ENCODE results near the gene GDPD5.

The GDPD5 gene

DNA sequence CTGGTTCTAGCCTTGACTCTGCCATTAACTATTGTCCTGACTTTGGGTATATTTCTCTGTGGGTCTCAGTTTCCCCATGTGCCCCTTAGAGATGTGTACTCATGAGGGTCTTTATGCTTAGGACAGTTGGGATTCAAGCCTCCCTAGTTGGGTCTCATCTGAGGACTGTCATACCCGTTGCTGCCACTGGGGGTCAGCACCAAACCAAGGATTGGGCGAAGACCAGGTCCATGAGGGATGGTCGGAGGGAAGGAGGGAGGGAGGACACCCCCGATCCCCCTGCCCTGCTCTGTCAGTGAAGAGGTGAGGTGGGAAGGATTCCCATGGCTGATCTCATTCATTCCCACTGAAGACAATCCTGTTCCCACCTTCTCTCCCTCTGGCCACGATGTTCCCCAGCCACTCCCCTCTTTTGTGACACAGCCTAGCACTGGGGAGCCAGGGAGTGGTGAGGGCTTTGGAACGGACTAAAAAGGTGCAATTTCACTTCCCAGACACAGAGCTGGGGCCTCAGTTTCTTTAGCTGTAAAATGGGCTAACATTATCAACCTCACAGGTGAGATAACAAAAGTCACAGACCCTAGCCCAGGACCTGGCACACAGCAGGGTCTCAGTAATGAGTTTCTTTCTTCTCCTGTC lies 80.3 kb downstream of the GDPD5 start:
- DNase-seq, result peak; percentile 51

DNA sequence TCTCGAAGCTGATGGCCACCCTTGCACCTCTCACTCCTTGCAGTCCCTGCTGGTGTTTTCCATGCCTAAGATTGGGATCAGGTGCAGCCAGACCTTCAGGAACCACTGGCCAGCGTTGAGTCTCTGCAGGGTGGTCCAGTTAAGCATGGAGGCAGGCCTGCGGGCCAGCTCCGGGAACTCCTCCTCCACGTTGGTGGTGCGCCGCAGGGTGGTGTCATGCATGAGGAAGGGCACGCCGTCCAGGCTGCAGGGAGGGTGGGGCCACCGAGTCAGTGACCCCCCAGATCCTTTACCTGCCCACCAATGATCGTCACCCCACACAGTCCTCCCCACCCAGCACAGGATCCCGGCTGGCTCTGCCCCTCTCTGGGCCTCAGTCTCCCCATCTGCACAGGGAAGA lies 82.7 kb downstream of the GDPD5 start:
- DNase-seq, result no peak

DNA sequence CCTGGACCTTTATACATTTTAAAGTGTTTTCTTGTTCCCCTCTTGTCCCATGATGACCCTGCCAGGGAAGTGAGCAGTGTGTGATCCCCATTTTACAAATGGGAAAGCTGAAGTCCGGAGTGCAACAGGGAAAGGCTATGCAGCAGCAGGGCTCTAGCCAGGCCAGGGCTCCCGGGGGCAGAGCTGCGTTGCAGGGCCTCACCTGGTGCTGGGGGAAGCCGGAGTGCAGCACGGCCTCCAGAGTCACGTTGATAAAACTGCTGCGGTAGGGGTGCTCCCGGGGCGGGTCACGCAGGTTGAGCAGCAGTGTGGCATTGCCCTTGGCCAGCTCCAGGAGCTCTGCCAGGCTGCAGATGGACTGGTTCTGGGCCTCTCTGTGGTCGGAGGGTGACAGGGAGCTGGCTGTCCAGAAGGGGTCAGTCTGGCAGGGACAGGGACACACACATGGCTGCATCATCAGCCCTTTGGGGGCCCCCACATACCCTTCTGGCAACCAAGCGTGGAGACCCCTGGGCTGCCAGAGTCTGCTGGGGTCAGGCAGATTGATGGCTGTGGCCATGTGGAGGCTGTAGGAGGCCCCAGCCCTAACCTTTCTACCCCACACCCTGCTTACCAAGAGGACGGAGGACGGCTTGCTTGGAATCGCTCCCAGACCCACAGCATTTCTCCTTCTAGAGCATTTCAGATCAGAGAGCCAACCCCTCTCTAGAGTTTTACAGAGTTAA lies 83.4 kb downstream of the GDPD5 start:
- DNase-seq, result no peak

DNA sequence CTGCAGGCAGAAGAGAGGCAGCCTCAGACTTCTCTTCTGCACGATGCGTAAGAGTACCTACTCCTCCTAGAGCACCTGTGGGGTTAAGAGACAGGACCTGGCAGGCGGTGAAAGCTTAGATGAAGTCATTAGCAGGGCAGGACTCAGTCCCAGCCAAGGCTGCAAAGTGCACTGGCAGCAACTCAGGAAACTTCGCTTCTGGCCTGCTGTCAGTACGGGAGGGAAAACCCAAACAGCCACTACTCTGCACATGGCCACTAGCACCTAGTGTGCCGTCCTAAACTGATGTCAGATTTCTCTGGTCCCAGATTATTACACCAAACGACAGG lies 84.0 kb downstream of the GDPD5 start:
- no peak for DNase-seq

DNA sequence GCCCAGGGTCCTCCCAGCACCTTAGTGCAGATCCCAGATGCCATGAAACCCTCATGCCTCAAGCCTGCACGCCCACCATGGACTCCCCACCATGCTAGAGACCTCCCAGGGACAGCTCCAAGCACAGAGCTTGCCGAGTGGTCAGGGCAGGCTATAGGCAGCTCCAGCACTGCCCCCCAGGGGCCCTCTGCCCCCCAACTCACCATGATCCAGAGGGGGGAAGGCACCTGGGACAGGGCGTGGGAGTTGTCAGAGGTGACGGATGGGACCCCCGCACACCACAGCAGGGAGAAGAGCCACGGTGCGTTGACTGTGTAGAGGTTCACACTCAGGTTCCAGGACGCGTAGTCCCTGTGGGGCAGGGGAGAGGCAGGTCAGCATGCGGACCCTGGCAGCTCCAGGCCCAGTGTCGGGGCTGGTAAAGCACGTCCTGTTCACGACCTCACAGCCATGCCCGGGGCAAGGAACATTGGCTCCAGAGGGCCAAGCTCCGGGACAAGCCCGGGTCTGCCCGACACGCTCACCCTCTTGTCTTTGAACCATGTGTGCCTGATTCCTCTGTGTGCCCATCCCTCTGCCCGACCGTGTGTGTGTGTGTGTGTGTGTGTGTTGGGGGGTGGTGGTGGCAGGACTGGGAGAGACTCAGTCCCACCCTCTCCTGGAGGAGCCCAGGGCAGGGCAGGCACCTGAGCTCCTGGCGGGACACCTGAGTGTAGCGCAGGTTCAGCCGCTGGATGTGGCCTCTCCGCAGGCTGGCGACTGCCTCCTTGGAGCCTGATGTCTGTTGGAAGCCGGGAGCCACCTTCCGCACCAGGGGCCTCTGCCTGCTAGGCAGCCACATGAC lies 84.6 kb downstream of the GDPD5 start:
- no peak for DNase-seq

DNA sequence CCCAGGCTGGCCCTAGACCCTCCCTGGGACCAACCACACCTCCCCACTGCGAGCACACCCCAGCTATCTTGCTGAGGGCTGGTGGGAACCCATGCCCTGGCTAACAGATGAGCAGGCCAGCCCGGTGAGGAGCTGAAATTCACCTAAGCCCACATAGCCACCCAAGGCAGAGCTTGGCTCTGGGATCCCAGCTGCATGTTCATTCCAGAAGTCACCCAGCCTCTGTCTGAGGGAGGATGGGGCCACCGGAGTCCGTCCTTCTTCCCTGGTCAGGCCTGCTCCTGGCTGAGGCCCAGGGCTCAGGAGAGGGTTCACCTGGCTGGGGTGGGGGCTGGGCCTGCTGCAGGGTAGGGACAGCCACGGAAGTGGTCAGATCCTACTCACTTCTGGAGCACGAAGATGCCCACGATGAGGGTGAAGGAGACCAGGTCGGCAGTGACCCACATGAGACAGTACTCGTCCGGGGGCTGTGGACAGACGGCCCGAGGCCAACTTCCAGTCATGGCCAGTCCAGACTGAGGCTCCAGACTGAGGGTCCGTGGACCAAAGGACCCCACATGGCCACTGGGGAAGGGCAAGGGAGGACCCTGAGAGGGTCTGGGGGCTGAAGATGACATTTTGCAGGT lies 86.1 kb downstream of the GDPD5 start:
- DNase-seq, result no peak

DNA sequence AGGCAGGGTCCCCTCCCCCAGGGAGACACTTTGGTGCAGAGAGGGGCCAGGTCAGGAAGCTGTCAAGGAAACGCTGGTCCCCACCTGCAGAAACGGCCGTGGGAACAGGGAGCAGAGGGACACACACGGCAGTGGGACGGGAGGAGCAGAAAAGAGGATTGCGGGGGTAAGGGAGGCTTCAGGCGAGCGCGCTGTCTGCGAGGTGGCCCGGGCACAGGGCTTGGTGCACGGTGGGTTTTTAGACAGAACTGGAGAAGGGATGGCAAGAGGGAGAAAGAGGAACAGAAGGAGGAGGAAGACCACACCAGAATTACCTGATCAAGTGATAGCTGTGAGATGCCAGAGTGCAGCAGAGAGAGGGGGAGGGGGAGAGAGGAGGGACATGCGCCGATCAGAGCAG lies 86.7 kb downstream of the GDPD5 start:
- no peak for DNase-seq

DNA sequence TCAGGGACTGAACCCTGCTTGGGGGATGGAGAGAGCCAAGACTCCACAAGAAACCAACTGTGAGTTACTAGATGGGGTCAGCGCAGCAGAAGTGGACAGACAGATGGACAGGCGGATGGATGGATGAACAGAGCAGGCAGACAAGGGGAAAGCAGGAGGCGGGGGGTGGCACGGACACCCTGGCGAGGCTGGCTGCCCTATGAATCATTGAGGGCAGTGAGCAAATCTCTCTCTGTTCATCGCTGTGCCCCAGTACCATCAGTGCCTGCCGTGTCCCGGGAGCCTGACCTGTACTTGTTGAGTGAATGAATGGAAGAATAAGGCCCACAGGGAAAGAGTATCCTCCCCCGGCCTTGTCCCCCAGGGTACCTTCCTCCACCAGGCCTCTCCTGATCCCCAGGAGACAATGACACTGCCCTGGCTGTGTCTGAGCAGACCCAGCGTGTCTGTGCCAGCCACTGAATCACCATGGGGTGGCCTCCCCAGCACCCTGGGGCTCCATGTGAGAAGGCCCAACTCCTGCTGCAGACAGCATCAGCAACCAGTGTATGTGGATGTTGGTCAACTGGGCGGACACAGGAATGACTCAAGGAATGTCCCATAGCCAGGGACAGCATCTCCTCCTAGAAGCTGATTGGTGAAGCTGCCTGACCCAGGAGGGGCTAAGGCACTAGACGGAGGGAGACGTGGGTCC lies 87.6 kb downstream of the GDPD5 start:
- DNase-seq, result no peak

DNA sequence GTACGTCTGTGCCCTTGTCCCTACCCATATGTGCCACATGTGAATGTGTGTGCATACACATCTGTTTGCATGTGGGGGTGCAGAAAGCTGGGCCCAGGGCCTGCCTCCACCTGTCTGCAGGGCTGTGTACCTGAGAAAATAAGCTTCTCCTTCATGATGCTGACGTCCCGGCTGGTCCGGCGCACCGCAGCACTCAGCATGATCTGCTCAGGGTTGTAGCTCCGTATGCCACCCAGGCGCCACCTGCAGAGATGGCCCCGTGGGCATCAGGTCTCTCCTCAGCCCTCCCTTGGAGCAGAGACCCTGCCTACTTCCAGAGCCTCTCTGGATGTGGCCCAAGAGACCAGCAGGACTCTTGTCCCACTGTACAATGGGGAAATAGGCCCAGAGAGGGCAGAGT lies 88.9 kb downstream of the GDPD5 start:
- no peak for DNase-seq

DNA sequence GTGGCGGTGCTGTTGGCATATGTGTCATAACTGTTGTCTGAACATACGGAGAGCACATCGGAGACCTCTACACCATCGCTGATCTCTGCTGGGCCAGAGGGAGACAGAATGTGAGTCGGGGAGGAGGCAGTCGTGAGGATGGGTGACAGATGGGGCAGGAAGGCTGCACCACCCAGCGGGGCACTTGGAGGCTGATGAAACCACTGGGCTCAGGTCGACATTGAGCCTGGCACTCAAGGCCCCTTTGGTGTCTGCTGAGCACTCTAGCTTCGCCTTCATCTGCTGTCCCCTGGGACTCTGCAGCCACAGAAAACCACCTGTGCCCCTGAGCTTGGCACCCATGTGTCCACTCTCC lies 90.2 kb downstream of the GDPD5 start:
- DNase-seq, result no peak

DNA sequence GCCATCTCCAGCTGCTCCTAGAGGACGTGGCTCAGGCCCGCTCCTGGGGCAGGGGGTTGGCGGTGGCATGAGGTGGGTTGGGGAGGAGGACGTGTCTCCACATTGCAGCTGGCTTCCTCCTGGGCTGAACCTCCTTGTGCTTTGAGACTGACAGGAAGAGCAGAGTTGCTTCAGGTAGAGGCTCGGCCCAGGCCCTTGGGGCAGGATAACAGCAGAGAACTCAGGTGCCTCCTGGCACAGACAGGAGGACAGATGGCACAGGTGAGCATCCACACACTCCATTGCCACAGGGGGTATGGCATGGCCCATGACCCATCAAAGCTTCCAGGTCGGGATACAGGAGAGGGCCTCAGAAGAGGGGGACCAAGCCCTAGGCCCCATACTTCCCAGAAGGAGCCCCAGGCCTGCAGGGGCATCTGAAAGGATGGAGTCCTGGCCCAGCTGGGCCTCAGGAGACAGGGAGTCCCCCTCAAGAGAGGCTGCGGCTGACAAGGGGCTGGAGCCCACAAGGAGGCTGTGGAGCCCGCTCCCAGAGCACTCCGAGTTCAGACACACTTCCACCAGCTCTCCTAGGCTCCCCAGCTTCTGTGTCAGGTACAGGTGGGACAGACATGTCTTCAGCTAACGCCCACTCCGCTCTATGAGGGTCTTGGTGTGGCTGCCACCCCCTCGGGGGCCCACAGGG lies 90.7 kb downstream of the GDPD5 start:
- no peak for DNase-seq

DNA sequence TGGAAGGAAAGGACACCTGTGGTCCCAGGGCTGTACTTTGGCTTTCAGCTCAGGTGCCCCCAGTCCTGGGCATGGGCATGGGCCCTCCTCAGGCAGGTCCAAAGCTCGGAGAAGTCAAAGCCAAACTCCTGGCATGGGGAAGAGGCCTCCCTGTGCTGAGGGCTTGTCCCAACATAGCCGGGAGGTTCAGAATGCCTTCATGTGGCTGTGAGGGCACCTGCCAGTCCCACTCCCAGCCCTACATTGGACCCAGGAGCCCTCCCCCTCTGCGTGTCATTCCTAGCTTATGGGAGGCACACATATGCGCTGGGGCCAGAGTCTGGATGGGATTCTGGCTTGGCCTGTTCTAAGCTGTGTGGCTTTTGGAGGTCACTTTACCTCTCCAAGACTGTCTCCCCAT lies 91.7 kb downstream of the GDPD5 start:
- no peak for DNase-seq

DNA sequence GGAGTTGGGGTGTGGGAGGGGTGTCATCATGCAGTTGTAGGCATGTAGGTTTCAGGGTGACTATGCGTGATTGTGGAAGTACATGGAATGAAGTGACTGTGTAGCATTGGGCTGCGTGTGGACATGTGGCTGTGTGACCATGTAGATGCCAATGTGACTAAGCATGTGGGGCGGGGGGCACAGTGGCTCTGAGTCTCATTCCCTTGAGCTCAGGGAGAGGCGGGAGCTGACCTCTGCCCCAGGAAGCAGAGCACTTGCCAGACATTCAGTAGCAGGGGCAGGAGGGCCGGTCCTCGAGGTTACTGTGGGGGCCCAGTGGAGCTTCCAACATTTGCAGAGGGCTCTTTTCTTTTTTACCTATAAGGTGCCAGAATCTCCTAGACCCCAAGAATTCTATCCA lies 92.3 kb downstream of the GDPD5 start:
- DNase-seq, result no peak

DNA sequence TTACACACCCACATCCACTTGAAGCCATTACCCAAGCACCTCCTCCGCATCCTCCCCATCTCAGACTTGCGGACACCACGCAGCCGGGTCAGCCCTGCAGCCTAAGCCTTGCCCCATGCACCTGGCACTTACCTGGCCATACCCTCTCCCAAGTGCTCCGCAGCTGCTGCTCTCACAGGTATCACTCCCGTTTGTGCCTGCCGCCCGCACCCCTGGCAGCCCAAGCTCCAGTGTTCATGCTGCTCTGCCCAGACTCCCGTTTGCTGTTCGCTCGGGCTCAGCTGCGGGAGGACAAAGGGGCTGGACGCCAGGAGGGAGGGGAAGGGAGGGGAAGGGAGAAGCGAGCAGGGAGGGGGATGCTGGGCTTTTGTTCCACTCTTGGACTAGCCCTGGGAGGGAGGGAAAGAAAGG lies 92.8 kb downstream of the GDPD5 start, which contains the start of gene KLHL35:
Gene KLHL35, minus strand, starts transcription at position 293 of the 411 bp plus-strand sequence. CDS start 2,574 bp downstream, outside the sequence.
- DNase-seq, result no peak

DNA sequence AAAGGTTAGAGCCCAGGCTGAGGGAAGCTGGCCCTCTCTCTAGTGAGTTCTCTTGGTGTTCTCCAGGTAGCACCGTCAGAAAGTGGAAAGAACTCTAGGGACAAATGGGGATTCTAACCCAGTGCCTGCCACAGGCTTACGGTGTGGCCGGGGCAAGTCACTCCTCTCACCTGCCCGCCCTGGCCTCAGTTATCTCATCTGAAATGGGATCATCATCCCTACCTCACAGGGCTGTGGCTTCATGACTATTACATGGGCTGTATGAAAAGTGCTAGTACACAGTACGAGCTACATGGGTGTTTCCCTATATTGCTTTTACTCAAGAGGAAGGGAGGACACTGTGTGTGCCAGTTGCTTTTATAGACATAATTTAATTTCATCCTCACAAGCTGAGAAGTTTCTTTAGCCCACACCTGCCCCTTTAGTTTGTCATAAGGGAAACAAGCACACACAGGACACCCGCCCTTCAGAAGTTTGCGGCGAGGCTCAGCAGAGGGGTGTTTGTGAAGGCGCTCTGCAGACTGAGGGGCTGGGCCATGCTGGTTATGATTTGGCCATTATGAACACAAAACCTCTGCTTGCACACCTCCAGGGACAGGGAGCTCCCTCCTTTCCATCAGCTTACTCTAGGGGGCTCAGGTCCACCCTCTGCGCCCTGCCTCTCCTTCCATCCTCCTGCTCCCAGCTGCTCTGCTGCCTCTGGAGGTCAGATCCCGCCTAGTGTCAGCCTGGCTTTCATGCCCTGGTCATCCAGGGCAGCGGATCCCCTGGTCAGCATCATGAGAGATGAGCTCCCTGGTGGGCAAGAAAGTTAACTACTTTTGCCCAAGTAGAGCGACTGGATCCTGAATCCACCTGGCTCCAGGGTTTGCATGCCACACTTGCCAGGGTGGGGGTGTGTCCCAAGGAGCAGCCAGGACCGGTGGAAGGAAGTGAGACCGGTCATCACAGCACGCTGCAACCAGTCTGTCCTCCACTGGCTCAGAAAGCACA lies 93.9 kb downstream of the GDPD5 start:
- no peak for DNase-seq

DNA sequence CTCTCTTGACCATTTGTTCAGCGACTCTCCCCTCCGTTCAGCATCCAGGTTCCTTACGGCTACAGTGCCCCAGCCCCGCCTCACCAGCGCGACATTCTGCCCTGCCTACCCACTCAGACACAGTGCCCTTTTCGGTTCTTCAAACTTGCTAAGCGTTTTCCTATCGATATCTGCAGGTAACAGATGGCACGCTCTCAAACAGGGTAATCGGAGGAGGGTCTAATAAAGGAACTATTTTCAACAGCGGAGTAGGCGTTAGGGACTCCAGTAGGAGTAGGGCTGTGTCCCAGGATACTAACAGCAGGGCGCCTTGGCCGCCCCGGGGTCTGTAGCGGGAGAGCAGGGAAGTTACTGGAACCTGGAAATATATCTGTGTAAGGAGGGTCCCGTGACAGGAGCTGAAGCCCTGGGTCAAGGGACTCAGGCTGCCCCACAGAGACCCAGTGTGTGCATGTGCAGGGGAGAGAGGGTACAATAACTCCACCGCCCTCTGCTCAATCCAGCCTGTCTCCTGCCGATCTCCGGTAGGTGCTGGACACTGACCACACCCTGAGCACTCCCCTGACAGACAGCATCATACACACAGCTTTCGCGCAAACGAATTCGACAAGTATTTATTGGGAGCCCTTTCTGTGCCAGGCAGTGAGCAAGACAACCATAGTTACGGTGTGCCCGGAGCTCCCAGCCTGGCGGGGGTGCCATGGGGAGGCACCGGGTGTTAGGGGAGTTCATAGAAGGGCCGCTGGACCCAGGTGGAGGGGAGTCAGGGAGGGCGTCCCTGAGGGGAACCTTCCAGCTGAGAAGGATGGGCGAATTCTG lies 94.8 kb downstream of the GDPD5 start:
- DNase-seq, result no peak

DNA sequence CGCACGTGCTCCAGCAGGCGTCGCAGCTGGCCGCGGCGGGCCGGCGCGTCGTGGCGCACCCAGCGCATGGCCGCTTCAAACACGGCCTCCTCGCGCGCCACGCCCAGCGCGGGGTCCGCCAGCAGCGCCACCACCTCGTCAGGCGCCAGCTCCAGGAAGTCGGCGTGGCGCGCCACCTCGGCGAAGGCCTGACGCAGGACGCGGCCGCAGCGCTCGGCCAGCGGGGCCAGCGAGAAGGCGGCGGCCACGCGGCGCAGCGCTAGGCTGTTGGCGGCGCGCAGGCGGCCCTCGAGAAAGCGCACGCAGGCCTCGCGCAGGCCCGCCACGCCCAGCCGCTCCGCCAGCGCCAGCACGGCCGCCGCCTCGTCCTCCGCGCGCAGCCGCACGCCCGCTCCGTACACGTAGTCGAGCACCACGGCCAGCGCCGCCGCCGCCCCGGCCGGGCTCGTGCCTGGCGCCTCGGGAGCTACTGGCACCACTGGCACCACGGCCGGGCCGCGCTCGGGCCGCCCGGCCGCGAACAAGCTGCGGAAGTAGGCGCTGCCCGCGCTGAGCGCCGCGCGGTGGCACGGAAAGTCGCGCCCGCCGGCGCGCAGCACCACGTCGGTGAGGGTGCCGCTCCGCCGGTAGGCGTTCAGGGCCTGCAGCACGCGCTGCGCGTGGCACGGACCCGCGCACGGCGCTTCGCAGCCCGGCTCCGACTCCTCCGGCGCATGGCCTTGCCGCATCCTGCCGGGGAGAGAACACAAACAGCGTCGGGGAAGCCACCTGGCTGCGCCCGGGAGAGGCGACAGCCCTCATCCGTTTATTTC lies 95.6 kb downstream of the GDPD5 start:
- peak; percentile 72 for DNase-seq

DNA sequence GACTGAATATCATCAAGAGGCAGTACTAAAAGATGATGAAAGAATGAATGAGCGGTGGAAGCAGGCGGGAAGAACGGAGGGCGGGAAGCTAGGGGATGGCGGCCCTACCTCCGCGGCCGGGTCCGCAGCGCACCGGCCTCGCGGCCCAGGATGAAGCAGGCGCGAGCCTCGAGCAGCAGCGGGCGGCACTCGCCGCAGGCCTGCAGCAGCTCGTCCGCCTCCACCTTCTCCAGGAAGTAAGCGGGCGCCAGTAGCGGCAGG lies 96.2 kb downstream of the GDPD5 start:
- DNase-seq, result no peak

DNA sequence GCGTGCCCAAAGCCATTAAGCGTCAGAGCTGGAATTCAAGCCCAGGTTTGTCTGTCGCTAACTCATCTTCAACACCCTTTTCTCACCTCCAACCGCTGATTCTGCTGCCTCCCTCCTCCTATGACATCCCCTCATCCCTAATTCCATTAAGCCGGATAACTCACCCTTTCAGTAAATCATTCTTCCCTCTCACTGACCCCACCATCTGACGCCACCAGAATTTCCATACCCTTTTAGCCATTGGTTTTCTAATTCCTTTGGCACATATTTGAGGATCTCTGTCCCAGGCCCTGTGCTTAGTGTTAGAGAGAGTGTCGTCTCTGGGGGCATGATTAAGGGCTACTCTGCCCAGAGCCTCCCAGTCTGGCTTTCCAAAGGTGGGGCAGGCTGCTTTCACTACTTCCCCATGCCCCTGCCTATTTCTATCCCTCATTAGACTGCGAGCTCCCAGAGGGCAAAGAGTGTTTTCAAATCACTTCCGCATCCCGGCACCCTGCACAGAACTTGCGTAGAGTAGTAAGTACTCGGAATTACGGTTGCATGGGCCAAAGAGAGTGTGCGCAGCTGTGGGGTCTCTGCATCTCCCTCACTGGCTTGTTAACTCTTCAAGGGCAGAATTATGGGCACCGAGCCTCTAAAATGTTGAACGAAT lies 96.6 kb downstream of the GDPD5 start:
- DNase-seq, result no peak
